ENCODE data around the gene NECTIN1. TPM values are rescaled to one million over a fixed set of nuclear protein-coding genes. Genes with fewer than 3 reads are reported as not detected.

NECTIN1 gene
- total RNA-seq, 2 experiments from 2014 or later = 2.5 to 3.4 TPM

DNA sequence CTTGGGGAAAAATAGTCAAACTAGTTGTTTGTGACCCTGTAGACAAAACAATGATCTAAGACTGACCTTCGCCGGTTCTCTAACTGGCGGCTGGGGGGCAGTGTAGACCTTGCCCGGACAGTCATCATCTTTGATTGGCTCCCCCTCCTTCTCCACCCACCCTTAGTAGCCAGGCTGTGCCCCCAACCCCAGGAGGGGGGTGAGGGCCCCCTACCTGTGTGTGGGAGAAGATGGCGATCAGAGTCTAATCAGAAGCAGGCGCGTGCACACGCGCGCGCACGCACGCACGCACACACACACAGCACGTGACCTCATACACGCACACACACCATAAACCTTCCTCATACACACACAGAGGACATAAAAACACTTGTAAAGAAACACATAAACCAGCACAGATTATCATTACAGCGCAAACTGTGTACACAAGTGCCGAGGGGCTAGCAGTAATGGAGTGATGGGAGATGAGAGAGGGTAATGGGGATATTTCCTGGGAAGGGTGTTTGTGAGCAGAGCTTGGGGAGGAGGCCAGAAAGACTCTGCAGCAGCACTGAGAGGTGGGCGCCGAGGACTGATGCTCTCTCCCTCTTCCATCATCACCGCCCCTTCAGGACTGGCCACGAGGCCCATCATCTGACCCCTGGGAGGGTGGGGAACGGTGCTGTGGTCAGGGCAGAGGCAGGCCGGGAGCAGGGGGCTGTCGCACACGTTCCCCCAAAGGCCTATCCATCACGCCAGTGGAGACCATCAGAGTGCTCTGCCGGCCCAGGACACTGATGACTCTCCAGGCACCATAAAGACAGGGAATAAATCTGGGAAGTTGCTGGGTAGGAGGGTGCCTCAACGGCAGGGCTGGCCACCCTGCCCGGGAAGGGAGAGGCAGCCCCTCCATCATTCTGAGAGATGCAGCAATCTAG, 12.2 kb downstream of the NECTIN1 start:
- CTCF ChIA-PET = no interaction called here
- H3K36me3 ChIP-seq (ENCODE audit: insufficient read depth, low read length) = no peaks in the 10 kb centered on the region
- peaks cover 0 to 7% of the 10 kb centered on the region in 2 experiments for H3K9me3 ChIP-seq (ENCODE audit: control insufficient read depth in 1 of 2, insufficient read depth in 1 of 2, low read length in 2 of 2)
- H3K9me3 Mint-ChIP-seq = no peaks in the 10 kb centered on the region
- no peaks in the 10 kb centered on the region for H3K36me3 Mint-ChIP-seq (ENCODE audit: low read depth)
- no peaks in the 10 kb centered on the region for H3K4me1 Mint-ChIP-seq (ENCODE audit: low read depth)
- H3K27me3 Mint-ChIP-seq = peaks cover 12% of the 10 kb centered on the region
- H3K4me3 Mint-ChIP-seq = no peak overlapping the region
- peaks cover 4% of the 10 kb centered on the region for H3K4me1 ChIP-seq (ENCODE audit: insufficient read depth, low read length)
- no peak overlapping the region for H3K27ac Mint-ChIP-seq
- no peak overlapping the region for H3K27ac ChIP-seq (ENCODE audit: low read depth in 1 of 2, low read length in 2 of 2)
- no peak overlapping the region for H3K4me3 ChIP-seq (ENCODE audit: low read length)
- TF ChIP-seq, protein P1, sequence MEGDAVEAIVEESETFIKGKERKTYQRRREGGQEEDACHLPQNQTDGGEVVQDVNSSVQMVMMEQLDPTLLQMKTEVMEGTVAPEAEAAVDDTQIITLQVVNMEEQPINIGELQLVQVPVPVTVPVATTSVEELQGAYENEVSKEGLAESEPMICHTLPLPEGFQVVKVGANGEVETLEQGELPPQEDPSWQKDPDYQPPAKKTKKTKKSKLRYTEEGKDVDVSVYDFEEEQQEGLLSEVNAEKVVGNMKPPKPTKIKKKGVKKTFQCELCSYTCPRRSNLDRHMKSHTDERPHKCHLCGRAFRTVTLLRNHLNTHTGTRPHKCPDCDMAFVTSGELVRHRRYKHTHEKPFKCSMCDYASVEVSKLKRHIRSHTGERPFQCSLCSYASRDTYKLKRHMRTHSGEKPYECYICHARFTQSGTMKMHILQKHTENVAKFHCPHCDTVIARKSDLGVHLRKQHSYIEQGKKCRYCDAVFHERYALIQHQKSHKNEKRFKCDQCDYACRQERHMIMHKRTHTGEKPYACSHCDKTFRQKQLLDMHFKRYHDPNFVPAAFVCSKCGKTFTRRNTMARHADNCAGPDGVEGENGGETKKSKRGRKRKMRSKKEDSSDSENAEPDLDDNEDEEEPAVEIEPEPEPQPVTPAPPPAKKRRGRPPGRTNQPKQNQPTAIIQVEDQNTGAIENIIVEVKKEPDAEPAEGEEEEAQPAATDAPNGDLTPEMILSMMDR (IDR thresholded peaks at IDR 0.05) = no peak
- POLR2A ChIA-PET = no interaction called here
- DNase-seq = no peak
- intact Hi-C loops (cut with DNase I, micrococcal nuclease) = no loop called here
- peaks cover 0 to 2% of the 10 kb centered on the region in 2 experiments for H3K27me3 ChIP-seq (ENCODE audit: control insufficient read depth in 1 of 2, insufficient read depth in 2 of 2, low read length in 2 of 2)
- no peak for ATAC-seq (ENCODE audit: poor library complexity)

DNA sequence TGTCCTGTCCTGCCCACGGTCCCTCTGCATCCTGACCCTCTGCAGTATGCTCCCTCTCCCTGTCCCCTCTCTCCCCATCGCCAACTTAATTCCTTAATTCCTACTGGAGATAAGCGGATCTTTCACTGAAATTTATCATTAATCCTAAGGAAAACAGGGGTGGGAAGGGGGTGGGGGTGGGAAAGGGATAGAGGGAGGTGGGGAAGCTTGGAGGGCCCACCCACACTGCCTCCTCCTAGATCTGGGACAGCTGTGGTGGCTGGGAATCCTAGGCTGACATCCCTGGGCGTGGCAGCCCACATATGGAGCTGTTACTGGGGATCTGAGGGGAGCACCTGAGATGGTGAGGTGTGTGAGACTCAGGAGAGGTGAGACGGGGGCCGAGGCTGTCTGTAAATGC, 14.4 kb downstream of the NECTIN1 start:
- no peaks in the 10 kb centered on the region for H3K36me3 ChIP-seq (ENCODE audit: insufficient read depth, low read length)
- ChIA-PET CTCF (no interaction called here), POLR2A (no interaction called here)
- no peak overlapping the region for H3K27ac ChIP-seq (ENCODE audit: low read depth in 1 of 2, low read length in 2 of 2)
- peaks cover 0 to 6% of the 10 kb centered on the region in 2 experiments for H3K27me3 ChIP-seq (ENCODE audit: control insufficient read depth in 1 of 2, insufficient read depth in 2 of 2, low read length in 2 of 2)
- no peaks in the 10 kb centered on the region for H3K36me3 Mint-ChIP-seq (ENCODE audit: low read depth)
- H3K4me3 Mint-ChIP-seq = no peak overlapping the region
- no peak overlapping the region for H3K27ac Mint-ChIP-seq
- H3K4me3 ChIP-seq (ENCODE audit: low read length) = no peak overlapping the region
- peaks cover 0 to 10% of the 10 kb centered on the region in 2 experiments for H3K9me3 ChIP-seq (ENCODE audit: control insufficient read depth in 1 of 2, insufficient read depth in 1 of 2, low read length in 2 of 2)
- TF ChIP-seq, protein P1 (IDR thresholded peaks at IDR 0.05) = no peak
- ATAC-seq (ENCODE audit: poor library complexity) = no peak
- DNase-seq = no peak
- peaks cover 4% of the 10 kb centered on the region for H3K4me1 ChIP-seq (ENCODE audit: insufficient read depth, low read length)
- H3K27me3 Mint-ChIP-seq = peaks cover 28% of the 10 kb centered on the region
- intact Hi-C loops (cut with DNase I, micrococcal nuclease) = no loop called here
- no peaks in the 10 kb centered on the region for H3K9me3 Mint-ChIP-seq
- H3K4me1 Mint-ChIP-seq (ENCODE audit: low read depth) = no peaks in the 10 kb centered on the region

DNA sequence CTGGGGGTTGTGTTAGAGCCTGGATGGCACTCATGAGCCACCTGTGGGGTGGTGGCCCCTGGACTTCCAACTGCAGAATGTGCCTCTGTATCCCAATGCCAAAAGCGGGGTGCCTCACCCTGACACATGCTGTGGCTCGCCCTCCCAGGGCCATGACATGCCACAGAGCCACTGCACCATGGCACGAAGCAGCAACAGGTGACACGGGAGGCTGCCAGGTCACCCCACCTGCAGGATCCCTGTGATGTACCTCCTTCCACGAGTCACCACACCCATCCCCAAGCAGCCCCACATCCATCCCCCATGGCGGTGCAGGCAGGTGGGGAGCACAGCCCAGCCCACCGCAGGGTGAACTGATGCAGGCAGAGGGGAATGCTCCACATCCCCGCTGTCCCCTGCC, 14.8 kb downstream of the NECTIN1 start:
- peaks cover 4% of the 10 kb centered on the region for H3K4me1 ChIP-seq (ENCODE audit: insufficient read depth, low read length)
- TF ChIP-seq, protein P1 (IDR thresholded peaks at IDR 0.05) = no peak
- intact Hi-C loops (cut with DNase I, micrococcal nuclease) = no loop called here
- ChIA-PET CTCF (no interaction called here), POLR2A (no interaction called here)
- no peak overlapping the region for H3K27ac ChIP-seq (ENCODE audit: low read depth in 1 of 2, low read length in 2 of 2)
- Mint-ChIP-seq H3K4me1 (ENCODE audit: low read depth) (no peaks in the 10 kb centered on the region), H3K27ac (no peak overlapping the region), H3K9me3 (no peaks in the 10 kb centered on the region), H3K36me3 (ENCODE audit: low read depth) (no peaks in the 10 kb centered on the region), H3K4me3 (no peak overlapping the region), H3K27me3 (peaks cover 26% of the 10 kb centered on the region)
- H3K27me3 ChIP-seq (ENCODE audit: control insufficient read depth in 1 of 2, insufficient read depth in 2 of 2, low read length in 2 of 2) = peaks cover 0 to 9% of the 10 kb centered on the region in 2 experiments
- DNase-seq = no peak
- ATAC-seq (ENCODE audit: poor library complexity) = no peak
- no peaks in the 10 kb centered on the region for H3K36me3 ChIP-seq (ENCODE audit: insufficient read depth, low read length)
- peaks cover 0 to 10% of the 10 kb centered on the region in 2 experiments for H3K9me3 ChIP-seq (ENCODE audit: control insufficient read depth in 1 of 2, insufficient read depth in 1 of 2, low read length in 2 of 2)
- no peak overlapping the region for H3K4me3 ChIP-seq (ENCODE audit: low read length)

All from CD4-positive, alpha-beta T cell (primary cell).